ENCODE results near the gene WDR7.

DNA sequence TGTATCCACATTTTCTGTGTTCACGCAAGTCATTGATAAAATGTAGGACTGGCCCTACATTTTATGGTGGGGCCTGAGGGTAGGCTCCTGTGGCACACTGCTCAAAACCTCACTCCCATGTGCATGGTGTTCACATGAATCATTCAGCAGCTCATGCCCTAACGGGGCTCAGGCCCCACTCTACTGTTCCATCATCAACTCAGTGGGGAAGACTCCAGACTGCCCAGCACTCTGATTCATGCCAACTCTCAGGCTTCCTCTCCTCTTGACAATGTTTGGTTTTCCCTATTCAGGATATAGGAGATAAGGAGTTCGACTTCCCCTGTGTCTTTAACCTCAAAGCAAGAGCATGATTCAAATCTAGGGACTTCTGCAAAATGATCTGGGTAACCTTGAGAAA, 403.7 kb downstream of the WDR7 start:
- TF ChIP-seq, protein P1, sequence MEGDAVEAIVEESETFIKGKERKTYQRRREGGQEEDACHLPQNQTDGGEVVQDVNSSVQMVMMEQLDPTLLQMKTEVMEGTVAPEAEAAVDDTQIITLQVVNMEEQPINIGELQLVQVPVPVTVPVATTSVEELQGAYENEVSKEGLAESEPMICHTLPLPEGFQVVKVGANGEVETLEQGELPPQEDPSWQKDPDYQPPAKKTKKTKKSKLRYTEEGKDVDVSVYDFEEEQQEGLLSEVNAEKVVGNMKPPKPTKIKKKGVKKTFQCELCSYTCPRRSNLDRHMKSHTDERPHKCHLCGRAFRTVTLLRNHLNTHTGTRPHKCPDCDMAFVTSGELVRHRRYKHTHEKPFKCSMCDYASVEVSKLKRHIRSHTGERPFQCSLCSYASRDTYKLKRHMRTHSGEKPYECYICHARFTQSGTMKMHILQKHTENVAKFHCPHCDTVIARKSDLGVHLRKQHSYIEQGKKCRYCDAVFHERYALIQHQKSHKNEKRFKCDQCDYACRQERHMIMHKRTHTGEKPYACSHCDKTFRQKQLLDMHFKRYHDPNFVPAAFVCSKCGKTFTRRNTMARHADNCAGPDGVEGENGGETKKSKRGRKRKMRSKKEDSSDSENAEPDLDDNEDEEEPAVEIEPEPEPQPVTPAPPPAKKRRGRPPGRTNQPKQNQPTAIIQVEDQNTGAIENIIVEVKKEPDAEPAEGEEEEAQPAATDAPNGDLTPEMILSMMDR (IDR thresholded peaks at IDR 0.05), result no peak
- TF ChIP-seq EP300 (IDR thresholded peaks at IDR 0.05), result no peak
- TF ChIP-seq POLR2A (IDR thresholded peaks at IDR 0.05; ENCODE audit: low read depth), result no peak
- TF ChIP-seq POLR2AphosphoS5 (IDR thresholded peaks at IDR 0.05), result no peak
